Tibial nerve (tissue), 3 donors: Measurements from ENCODE around the gene FGF19.

Source experiments
- POLR2A ChIP-seq, 2 donors: fragments of 450-650 bp; IDR thresholded peaks; one replicate each; pipeline ENCODE4 v1.6.1; 2017; ENCODE audit warnings: antibody characterized with exemption in 2 of 2, mild to moderate bottlenecking in 2 of 2, moderate library complexity in 2 of 2
- TF ChIP-seq, protein P1 (sequence below), 5 experiments: fragments of 200-600 bp in 3 of 5; fragments of 450-650 bp in 2 of 5; sonication (generic) in 3 of 5; IDR thresholded peaks; one replicate each; pipeline ENCODE4 v1.5.1; 2016 to 2019; ENCODE audit warnings: antibody characterized with exemption in 5 of 5, mild to moderate bottlenecking in 3 of 5, moderate library complexity in 2 of 5

DNA sequence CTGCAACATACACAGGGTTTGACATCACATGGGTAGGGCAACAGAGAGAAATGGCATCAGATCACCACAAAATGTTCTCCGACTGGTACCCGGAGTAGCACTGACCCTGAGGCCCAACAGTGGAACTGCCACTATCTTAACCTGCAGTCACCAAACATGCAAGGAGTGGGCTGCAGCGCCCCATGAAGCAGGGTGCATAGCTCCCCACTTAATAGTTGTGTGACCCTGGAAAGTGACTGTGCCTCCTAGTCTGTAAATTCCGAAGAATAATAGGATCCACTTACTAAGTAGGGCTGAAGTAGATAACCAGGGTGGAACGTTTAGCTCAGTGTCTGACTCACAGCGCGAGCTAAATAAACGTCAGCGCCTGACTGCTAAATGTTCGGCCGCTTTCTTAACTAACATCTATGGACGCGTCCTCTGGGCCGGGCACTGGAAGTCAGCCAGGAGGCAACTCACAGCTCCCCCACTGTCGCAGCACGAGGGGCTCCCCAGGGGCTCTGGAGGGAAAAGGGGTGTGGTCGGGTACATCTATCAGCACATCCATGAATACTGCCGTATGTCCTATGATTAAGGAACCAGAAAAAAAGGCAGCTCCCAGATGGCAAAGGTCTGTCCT, 29.4 kb downstream of the FGF19 start:
- TF ChIP-seq, protein P1, sequence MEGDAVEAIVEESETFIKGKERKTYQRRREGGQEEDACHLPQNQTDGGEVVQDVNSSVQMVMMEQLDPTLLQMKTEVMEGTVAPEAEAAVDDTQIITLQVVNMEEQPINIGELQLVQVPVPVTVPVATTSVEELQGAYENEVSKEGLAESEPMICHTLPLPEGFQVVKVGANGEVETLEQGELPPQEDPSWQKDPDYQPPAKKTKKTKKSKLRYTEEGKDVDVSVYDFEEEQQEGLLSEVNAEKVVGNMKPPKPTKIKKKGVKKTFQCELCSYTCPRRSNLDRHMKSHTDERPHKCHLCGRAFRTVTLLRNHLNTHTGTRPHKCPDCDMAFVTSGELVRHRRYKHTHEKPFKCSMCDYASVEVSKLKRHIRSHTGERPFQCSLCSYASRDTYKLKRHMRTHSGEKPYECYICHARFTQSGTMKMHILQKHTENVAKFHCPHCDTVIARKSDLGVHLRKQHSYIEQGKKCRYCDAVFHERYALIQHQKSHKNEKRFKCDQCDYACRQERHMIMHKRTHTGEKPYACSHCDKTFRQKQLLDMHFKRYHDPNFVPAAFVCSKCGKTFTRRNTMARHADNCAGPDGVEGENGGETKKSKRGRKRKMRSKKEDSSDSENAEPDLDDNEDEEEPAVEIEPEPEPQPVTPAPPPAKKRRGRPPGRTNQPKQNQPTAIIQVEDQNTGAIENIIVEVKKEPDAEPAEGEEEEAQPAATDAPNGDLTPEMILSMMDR (IDR thresholded peaks at IDR 0.05) = no peak
- no peak for TF ChIP-seq POLR2A (IDR thresholded peaks at IDR 0.05)
